Activated naive CD4-positive, alpha-beta T cell treated with anti-CD3 and anti-CD28 coated beads, Interleukin-2, amount 50 U/mL, for 24 hours (primary cell): Measurements from ENCODE around the gene PEX10.
A peak's percentile ranks its signal among the peaks of the same experiment; 100 is the strongest.
"Not testable (repeated sequence)": the region's sequence is repeated elsewhere in the genome, so short reads cannot be mapped to it uniquely, and the experiment has no call there.

Experiments
- H3K27ac Mint-ChIP-seq: one replicate; pipeline ENCODE4 v1.8.0; 2021; ENCODE audit warnings: mild to moderate bottlenecking, mixed read lengths
- H3K27me3 Mint-ChIP-seq: one replicate; pipeline ENCODE4 v1.8.0; 2021; ENCODE audit warnings: mixed read lengths
- H3K36me3 Mint-ChIP-seq: one replicate; pipeline ENCODE4 v1.8.0; 2021; ENCODE audit warnings: mixed read lengths
- H3K4me1 Mint-ChIP-seq: one replicate; pipeline ENCODE4 v1.8.0; 2021; ENCODE audit warnings: mixed read lengths
- H3K4me3 Mint-ChIP-seq: one replicate; pipeline ENCODE4 v1.8.0; 2021; ENCODE audit warnings: mild to moderate bottlenecking, mixed read lengths
- H3K9me3 Mint-ChIP-seq: one replicate; pipeline ENCODE4 v1.8.0; 2021; ENCODE audit warnings: mixed read lengths

Gene PEX10

GRCh38 chr1:2412395-2412772 lies at the start of gene PEX10:
Gene PEX10 (minus strand): TSS chr1:2412564. CDS start chr1:2412502, 62 bp downstream.
- no peaks in the 10 kb centered on the region for H3K36me3 Mint-ChIP-seq
- peaks cover 32% of the 10 kb centered on the region for H3K4me1 Mint-ChIP-seq
- peak within 1 kb of the TSS; percentile 93 for H3K4me3 Mint-ChIP-seq
- H3K9me3 Mint-ChIP-seq = no peaks in the 10 kb centered on the region
- H3K27ac Mint-ChIP-seq = peak within 1 kb of the TSS; percentile 98
- no peaks in the 10 kb centered on the region for H3K27me3 Mint-ChIP-seq

- Mint-ChIP-seq H3K9me3 (no peaks in the 10 kb centered on the region), H3K27ac (no peak overlapping the region), H3K27me3 (peaks cover 3% of the 10 kb centered on the region), H3K4me3 (no peak overlapping the region), H3K36me3 (no peaks in the 10 kb centered on the region), H3K4me1 (no peaks in the 10 kb centered on the region)
Measured at GRCh38 chr1:2460996-2461751, 48.8 kb upstream of the PEX10 start.

GRCh38 chr1:2460203-2460602 lies 47.8 kb upstream of the PEX10 start:
- no peak overlapping the region for H3K4me3 Mint-ChIP-seq
- no peaks in the 10 kb centered on the region for H3K4me1 Mint-ChIP-seq
- H3K9me3 Mint-ChIP-seq = no peaks in the 10 kb centered on the region
- no peaks in the 10 kb centered on the region for H3K36me3 Mint-ChIP-seq
- no peak overlapping the region for H3K27ac Mint-ChIP-seq
- H3K27me3 Mint-ChIP-seq = peaks cover 3% of the 10 kb centered on the region

GRCh38 chr1:2459757-2460156 lies 47.4 kb upstream of the PEX10 start:
- peaks cover 3% of the 10 kb centered on the region for H3K27me3 Mint-ChIP-seq
- no peaks in the 10 kb centered on the region for H3K9me3 Mint-ChIP-seq
- no peak overlapping the region for H3K4me3 Mint-ChIP-seq
- no peak overlapping the region for H3K27ac Mint-ChIP-seq
- H3K4me1 Mint-ChIP-seq = no peaks in the 10 kb centered on the region
- no peaks in the 10 kb centered on the region for H3K36me3 Mint-ChIP-seq

- not testable (repeated sequence) for H3K27ac Mint-ChIP-seq, H3K9me3 Mint-ChIP-seq
Measured at GRCh38 chr1:2459102-2459753, 46.9 kb upstream of the PEX10 start.

GRCh38 chr1:2458687-2459086 lies 46.3 kb upstream of the PEX10 start:
- Mint-ChIP-seq H3K4me3 (no peak overlapping the region), H3K4me1 (no peaks in the 10 kb centered on the region), H3K9me3 (no peaks in the 10 kb centered on the region), H3K27me3 (no peaks in the 10 kb centered on the region), H3K27ac (no peak overlapping the region), H3K36me3 (no peaks in the 10 kb centered on the region)

More at GRCh38 chr1:2459102-2459753, 46.9 kb upstream of the PEX10 start:
- not testable (repeated sequence) for H3K4me1 Mint-ChIP-seq, H3K27me3 Mint-ChIP-seq, H3K36me3 Mint-ChIP-seq, H3K4me3 Mint-ChIP-seq

GRCh38 chr1:2457444-2457843 lies 45.1 kb upstream of the PEX10 start:
- Mint-ChIP-seq H3K4me3 (no peak overlapping the region), H3K27me3 (no peaks in the 10 kb centered on the region)

GRCh38 chr1:2455757-2456156 lies 43.4 kb upstream of the PEX10 start:
- Mint-ChIP-seq H3K4me1 (no peaks in the 10 kb centered on the region), H3K27me3 (no peaks in the 10 kb centered on the region)

More at GRCh38 chr1:2457444-2457843, 45.1 kb upstream of the PEX10 start:
- H3K36me3 Mint-ChIP-seq = no peaks in the 10 kb centered on the region
- H3K27ac Mint-ChIP-seq = no peak overlapping the region
- H3K4me1 Mint-ChIP-seq = no peaks in the 10 kb centered on the region
- no peaks in the 10 kb centered on the region for H3K9me3 Mint-ChIP-seq

GRCh38 chr1:2454227-2454626 lies 41.9 kb upstream of the PEX10 start:
- H3K4me3 Mint-ChIP-seq = no peak overlapping the region
- H3K4me1 Mint-ChIP-seq = no peaks in the 10 kb centered on the region
- H3K27me3 Mint-ChIP-seq = no peaks in the 10 kb centered on the region
- no peak overlapping the region for H3K27ac Mint-ChIP-seq
- no peaks in the 10 kb centered on the region for H3K9me3 Mint-ChIP-seq
- no peaks in the 10 kb centered on the region for H3K36me3 Mint-ChIP-seq

More at GRCh38 chr1:2455757-2456156, 43.4 kb upstream of the PEX10 start:
- H3K4me3 Mint-ChIP-seq = no peak overlapping the region
- no peaks in the 10 kb centered on the region for H3K9me3 Mint-ChIP-seq
- H3K27ac Mint-ChIP-seq = no peak overlapping the region
- no peaks in the 10 kb centered on the region for H3K36me3 Mint-ChIP-seq

GRCh38 chr1:2452932-2453315 lies 40.6 kb upstream of the PEX10 start:
- H3K9me3 Mint-ChIP-seq = no peaks in the 10 kb centered on the region
- no peaks in the 10 kb centered on the region for H3K36me3 Mint-ChIP-seq
- no peak overlapping the region for H3K4me3 Mint-ChIP-seq
- no peak overlapping the region for H3K27ac Mint-ChIP-seq
- no peaks in the 10 kb centered on the region for H3K4me1 Mint-ChIP-seq
- H3K27me3 Mint-ChIP-seq = no peaks in the 10 kb centered on the region

GRCh38 chr1:2452201-2452931 lies 40.0 kb upstream of the PEX10 start:
- Mint-ChIP-seq H3K27me3 (no peaks in the 10 kb centered on the region), H3K4me3 (no peak overlapping the region), H3K4me1 (no peaks in the 10 kb centered on the region), H3K9me3 (no peaks in the 10 kb centered on the region), H3K36me3 (no peaks in the 10 kb centered on the region), H3K27ac (no peak overlapping the region)

- H3K27me3 Mint-ChIP-seq = no peaks in the 10 kb centered on the region
- no peak overlapping the region for H3K4me3 Mint-ChIP-seq
- no peaks in the 10 kb centered on the region for H3K4me1 Mint-ChIP-seq
- no peaks in the 10 kb centered on the region for H3K9me3 Mint-ChIP-seq
- no peaks in the 10 kb centered on the region for H3K36me3 Mint-ChIP-seq
- H3K27ac Mint-ChIP-seq = no peak overlapping the region
Measured at GRCh38 chr1:2451741-2452140, 39.4 kb upstream of the PEX10 start.

GRCh38 chr1:2449636-2450454 lies 37.5 kb upstream of the PEX10 start:
- H3K4me1 Mint-ChIP-seq = no peaks in the 10 kb centered on the region
- no peak overlapping the region for H3K27ac Mint-ChIP-seq
- no peaks in the 10 kb centered on the region for H3K36me3 Mint-ChIP-seq
- no peaks in the 10 kb centered on the region for H3K27me3 Mint-ChIP-seq
- no peaks in the 10 kb centered on the region for H3K9me3 Mint-ChIP-seq
- no peak overlapping the region for H3K4me3 Mint-ChIP-seq

GRCh38 chr1:2448098-2448445 lies 35.7 kb upstream of the PEX10 start:
- Mint-ChIP-seq H3K4me3 (no peak overlapping the region), H3K4me1 (no peaks in the 10 kb centered on the region), H3K27ac (no peak overlapping the region), H3K36me3 (no peaks in the 10 kb centered on the region), H3K27me3 (no peaks in the 10 kb centered on the region), H3K9me3 (no peaks in the 10 kb centered on the region)

GRCh38 chr1:2447276-2448097 lies 35.1 kb upstream of the PEX10 start:
- no peak overlapping the region for H3K27ac Mint-ChIP-seq
- no peaks in the 10 kb centered on the region for H3K4me1 Mint-ChIP-seq
- H3K27me3 Mint-ChIP-seq = no peaks in the 10 kb centered on the region
- no peaks in the 10 kb centered on the region for H3K9me3 Mint-ChIP-seq
- H3K4me3 Mint-ChIP-seq = no peak overlapping the region
- no peaks in the 10 kb centered on the region for H3K36me3 Mint-ChIP-seq
